Uterus (tissue), 2 donors: ENCODE data around the gene ZFYVE27.

Experiments used
- POLR2A ChIP-seq, 2 donors: fragments of 450-650 bp; IDR thresholded peaks; one replicate each; pipeline ENCODE4 v1.6.1; 2016; ENCODE audit warnings: antibody characterized with exemption in 2 of 2, mild to moderate bottlenecking in 1 of 2, moderate library complexity in 1 of 2
- TF ChIP-seq, protein P1 (sequence below), 4 experiments: fragments of 200-600 bp in 2 of 4; fragments of 450-650 bp in 2 of 4; sonication (generic) in 2 of 4; IDR thresholded peaks; one replicate each; pipeline ENCODE4 v1.5.1; 2016 to 2019; ENCODE audit warnings: antibody characterized with exemption in 4 of 4, mild to moderate bottlenecking in 2 of 4, moderate library complexity in 1 of 4

DNA sequence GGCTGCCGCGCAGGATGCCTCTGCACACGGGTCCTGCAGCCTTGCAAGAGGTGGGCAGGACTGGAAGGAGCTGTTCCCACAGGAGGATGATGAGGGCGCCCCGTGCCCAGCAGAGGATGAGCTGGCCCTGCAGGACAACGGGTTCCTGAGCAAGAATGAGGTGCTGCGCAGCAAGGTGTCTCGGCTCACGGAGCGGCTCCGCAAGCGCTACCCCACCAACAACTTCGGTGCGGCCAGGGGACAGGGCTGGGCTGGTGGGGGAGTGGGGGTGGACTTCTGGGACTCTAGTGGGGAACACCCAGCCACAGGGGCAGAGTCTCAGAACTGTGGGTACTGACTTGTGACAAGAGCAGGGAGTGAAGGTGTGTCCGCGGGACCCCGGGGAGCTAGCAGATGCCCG lies 16.0 kb downstream of the ZFYVE27 start:
- TF ChIP-seq, protein P1, sequence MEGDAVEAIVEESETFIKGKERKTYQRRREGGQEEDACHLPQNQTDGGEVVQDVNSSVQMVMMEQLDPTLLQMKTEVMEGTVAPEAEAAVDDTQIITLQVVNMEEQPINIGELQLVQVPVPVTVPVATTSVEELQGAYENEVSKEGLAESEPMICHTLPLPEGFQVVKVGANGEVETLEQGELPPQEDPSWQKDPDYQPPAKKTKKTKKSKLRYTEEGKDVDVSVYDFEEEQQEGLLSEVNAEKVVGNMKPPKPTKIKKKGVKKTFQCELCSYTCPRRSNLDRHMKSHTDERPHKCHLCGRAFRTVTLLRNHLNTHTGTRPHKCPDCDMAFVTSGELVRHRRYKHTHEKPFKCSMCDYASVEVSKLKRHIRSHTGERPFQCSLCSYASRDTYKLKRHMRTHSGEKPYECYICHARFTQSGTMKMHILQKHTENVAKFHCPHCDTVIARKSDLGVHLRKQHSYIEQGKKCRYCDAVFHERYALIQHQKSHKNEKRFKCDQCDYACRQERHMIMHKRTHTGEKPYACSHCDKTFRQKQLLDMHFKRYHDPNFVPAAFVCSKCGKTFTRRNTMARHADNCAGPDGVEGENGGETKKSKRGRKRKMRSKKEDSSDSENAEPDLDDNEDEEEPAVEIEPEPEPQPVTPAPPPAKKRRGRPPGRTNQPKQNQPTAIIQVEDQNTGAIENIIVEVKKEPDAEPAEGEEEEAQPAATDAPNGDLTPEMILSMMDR (IDR thresholded peaks at IDR 0.05) = no peak
- TF ChIP-seq POLR2A (IDR thresholded peaks at IDR 0.05) = no peak
